Mesenchymal stem cell (in vitro differentiated cells and primary cell): ENCODE data around the gene CAST.

Source experiments
- DNase-seq: peaks from one replicate; pipeline ENCODE4 v3.0.0-alpha.2; 2013
- H2AFZ ChIP-seq: one replicate; pipeline ENCODE4 v1.6.1; 2013; ENCODE audit warnings: low read depth, mild to moderate bottlenecking, control low read depth, inconsistent platforms, low read length, moderate library complexity
- H2AK5ac ChIP-seq: 2 replicates; pipeline ENCODE4 v1.6.1; 2013; ENCODE audit warnings: low read length, moderate library complexity, mild to moderate bottlenecking, inconsistent platforms; ENCODE audit not compliant: severe bottlenecking
- H2BK120ac ChIP-seq: one replicate; pipeline ENCODE4 v1.6.1; 2013; ENCODE audit warnings: low read depth, mild to moderate bottlenecking, inconsistent platforms, low read length, moderate library complexity
- H2BK12ac ChIP-seq, 2 experiments: one replicate each; pipeline ENCODE4 v1.6.1; 2013; ENCODE audit warnings: inconsistent platforms in 2 of 2, low read length in 2 of 2, mild to moderate bottlenecking in 2 of 2, moderate library complexity in 2 of 2, control low read depth in 1 of 2
- H2BK15ac ChIP-seq: one replicate; pipeline ENCODE4 v1.6.1; 2013; ENCODE audit warnings: mild to moderate bottlenecking, low read depth, inconsistent platforms; ENCODE audit not compliant: poor library complexity, severe bottlenecking
- H2BK5ac ChIP-seq: 2 replicates; pipeline ENCODE4 v1.6.1; 2013; ENCODE audit warnings: low read depth, mild to moderate bottlenecking, low read length, control low read depth, inconsistent platforms; ENCODE audit not compliant: poor library complexity, severe bottlenecking
- H3K14ac ChIP-seq, 2 experiments: one replicate each; pipeline ENCODE4 v1.6.1; 2013; ENCODE audit warnings: inconsistent platforms in 2 of 2, low read length in 2 of 2, control low read depth in 1 of 2, mild to moderate bottlenecking in 1 of 2, moderate library complexity in 1 of 2
- H3K18ac ChIP-seq, 2 experiments: one replicate each; pipeline ENCODE4 v1.6.1; 2013; ENCODE audit warnings: inconsistent platforms in 2 of 2, low read length in 2 of 2, control low read depth in 1 of 2, low read depth in 1 of 2, mild to moderate bottlenecking in 1 of 2
- H3K23ac ChIP-seq, 2 experiments: one replicate each; pipeline ENCODE4 v1.6.1; 2013; ENCODE audit warnings: inconsistent platforms in 2 of 2, low read length in 2 of 2, mild to moderate bottlenecking in 2 of 2, moderate library complexity in 2 of 2, control low read depth in 1 of 2
- H3K27ac ChIP-seq: 2 replicates; pipeline ENCODE4 v1.5.1; 2013; ENCODE audit warnings: mild to moderate bottlenecking, moderate library complexity, low read length, control low read depth, inconsistent platforms; ENCODE audit not compliant: poor library complexity, severe bottlenecking
- H3K27me3 ChIP-seq, 2 experiments: 2 replicates each; pipeline versions ENCODE4 v1.6.1 to v1.7.0; 2013; ENCODE audit warnings: low read length in 2 of 2, mild to moderate bottlenecking in 2 of 2, moderate library complexity in 2 of 2, control low read depth in 1 of 2, inconsistent platforms in 1 of 2; ENCODE audit not compliant: control insufficient read depth in 1 of 2, insufficient read depth in 1 of 2
- H3K36me3 ChIP-seq, 2 experiments: 2 replicates each; pipeline versions ENCODE4 v1.6.1 to v1.7.0; 2013; ENCODE audit warnings: low read length in 2 of 2, control low read depth in 1 of 2, inconsistent platforms in 1 of 2, low read depth in 1 of 2, mild to moderate bottlenecking in 1 of 2; ENCODE audit not compliant: insufficient read depth in 2 of 2, control insufficient read depth in 1 of 2
- H3K4ac ChIP-seq, 2 experiments: one replicate each; pipeline ENCODE4 v1.6.1; 2013; ENCODE audit warnings: inconsistent platforms in 2 of 2, low read length in 2 of 2, mild to moderate bottlenecking in 2 of 2, moderate library complexity in 2 of 2, control low read depth in 1 of 2, low read depth in 1 of 2
- H3K4me1 ChIP-seq: 2 replicates; pipeline ENCODE4 v1.6.1; 2013; ENCODE audit warnings: low read depth, low read length, control low read depth; ENCODE audit not compliant: control insufficient read depth, insufficient read depth
- H3K4me2 ChIP-seq: 2 replicates; pipeline ENCODE4 v1.6.1; 2013; ENCODE audit warnings: low read length, mild to moderate bottlenecking, inconsistent platforms; ENCODE audit not compliant: poor library complexity, severe bottlenecking
- H3K4me3 ChIP-seq, 2 experiments: 2 replicates each; pipeline versions ENCODE4 v1.5.1 to v1.7.0; 2013; ENCODE audit warnings: low read length in 2 of 2, mild to moderate bottlenecking in 2 of 2, control low read depth in 1 of 2, low read depth in 1 of 2; ENCODE audit not compliant: insufficient read depth in 1 of 2
- H3K79me1 ChIP-seq: replicated peaks from 2 replicates; pipeline ENCODE4 v1.6.1; 2013; ENCODE audit warnings: mild to moderate bottlenecking, control low read depth, low read length, inconsistent platforms; ENCODE audit not compliant: poor library complexity, severe bottlenecking
- H3K9ac ChIP-seq: 2 replicates; pipeline ENCODE4 v1.7.0; 2013; ENCODE audit warnings: mild to moderate bottlenecking, low read length, moderate library complexity
- H3K9me3 ChIP-seq: 2 replicates; pipeline ENCODE4 v1.7.0; 2013; ENCODE audit warnings: mild to moderate bottlenecking, low read length; ENCODE audit not compliant: control insufficient read depth
- H4K8ac ChIP-seq: one replicate; pipeline ENCODE4 v1.6.1; 2013; ENCODE audit warnings: inconsistent platforms, mild to moderate bottlenecking, low read length, moderate library complexity
- H4K91ac ChIP-seq: one replicate; pipeline ENCODE4 v1.6.1; 2013; ENCODE audit warnings: mild to moderate bottlenecking, low read length, inconsistent platforms
- WGBS: methylation state at CpG from one replicate; pipeline ENCODE4 v1.1.7; 2013; ENCODE audit warnings: mixed read lengths; 5-methylcytosine and 5-hydroxymethylcytosine counted together

Gene CAST

DNA sequence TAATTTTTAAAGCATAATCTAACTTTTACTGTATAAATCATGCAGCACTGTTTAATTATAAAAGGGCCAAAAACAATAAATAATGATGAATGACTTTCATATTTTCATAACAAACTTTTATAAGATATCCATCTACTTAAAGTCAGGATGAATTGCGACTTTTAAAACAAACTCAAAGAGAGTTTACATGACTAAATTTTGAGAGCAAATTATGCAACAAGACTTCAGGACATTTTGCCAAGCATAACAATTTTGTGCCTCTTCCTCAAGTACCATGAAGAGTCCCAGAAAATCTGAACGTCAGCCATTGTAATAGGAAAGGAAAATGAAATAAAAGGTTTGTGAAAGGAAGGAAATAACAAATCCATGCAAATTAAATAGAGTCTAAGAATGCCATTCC lies 121.2 kb downstream of the CAST start:
- Histone ChIP-seq H3K9ac (no peak overlapping the region), H2BK120ac (no peak overlapping the region), H3K14ac (no peak overlapping the region), H2BK5ac (no peak overlapping the region), H2AFZ (no peak overlapping the region), H3K36me3 (peaks cover 13 to 77% of the 10 kb centered on the region in 2 experiments), H3K18ac (no peak overlapping the region), H3K4me2 (no peak overlapping the region), H3K23ac (no peak overlapping the region), H3K27ac (no peak overlapping the region), H2BK12ac (no peak overlapping the region), H3K4me3 (no peak overlapping the region), H2BK15ac (no peak overlapping the region), H3K27me3 (no peaks in the 10 kb centered on the region), H2AK5ac (no peak overlapping the region), H3K4me1 (peaks cover 1% of the 10 kb centered on the region), H3K9me3 (no peaks in the 10 kb centered on the region), H4K8ac (no peak overlapping the region), H4K91ac (no peak overlapping the region), H3K79me1 (no peaks in the 10 kb centered on the region), H3K4ac (no peak overlapping the region)
- WGBS, result 100% methylated on average over 1 of the region's 2 CpGs
- DNase-seq, result no peak

DNA sequence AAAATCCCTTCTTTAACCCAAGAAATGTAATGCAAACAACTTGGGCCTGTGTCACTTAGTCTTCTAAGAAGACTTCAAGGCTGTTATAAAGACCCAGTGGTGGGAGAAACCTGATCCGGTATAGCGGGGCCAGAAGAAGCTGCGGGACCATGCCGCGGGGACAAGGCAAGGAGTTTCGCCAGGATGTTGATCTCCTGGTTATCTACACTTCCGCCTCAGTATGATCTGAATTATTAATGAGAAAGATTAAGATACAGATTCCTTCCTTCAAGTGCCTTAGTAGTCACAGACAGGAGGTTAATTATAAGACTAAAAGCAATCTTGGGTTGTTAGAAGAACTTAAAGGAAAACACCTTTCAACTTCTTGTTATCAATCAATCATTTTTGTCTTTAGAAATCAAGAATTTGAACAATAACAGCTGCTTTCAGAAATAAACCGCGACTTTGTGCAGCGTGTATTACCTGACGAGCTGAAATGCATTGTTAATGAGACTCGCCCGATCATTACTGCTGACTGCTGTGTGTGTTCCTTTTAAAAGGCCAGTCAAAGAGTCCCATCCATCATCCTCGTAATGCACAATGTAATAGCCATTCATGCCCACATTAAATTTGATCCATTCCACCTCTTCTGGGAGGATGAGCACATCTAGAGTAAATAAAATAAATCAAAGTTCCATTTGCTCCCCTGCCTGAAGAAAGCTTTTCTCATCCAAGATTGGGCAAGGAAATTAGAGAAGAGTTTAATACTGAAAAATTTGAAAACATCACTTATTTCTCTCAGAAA lies 123.3 kb downstream of the CAST start:
- no peak overlapping the region for H4K8ac ChIP-seq
- no peak overlapping the region for H2BK15ac ChIP-seq
- no peak for DNase-seq

GRCh38 chr5:96788112-96788749 lies 126.1 kb downstream of the CAST start:
- Histone ChIP-seq H3K27ac (no peak overlapping the region), H3K23ac (peak overlapping the region in 1 of 2 experiments; percentile 23), H3K4me2 (no peak overlapping the region), H3K79me1 (no peaks in the 10 kb centered on the region), H3K27me3 (no peaks in the 10 kb centered on the region), H3K9ac (no peak overlapping the region), H2BK5ac (no peak overlapping the region), H2BK12ac (no peak overlapping the region), H2BK120ac (no peak overlapping the region), H3K4me1 (peaks cover 4% of the 10 kb centered on the region), H3K4ac (no peak overlapping the region), H4K8ac (no peak overlapping the region), H3K9me3 (no peaks in the 10 kb centered on the region), H3K4me3 (no peak overlapping the region), H3K14ac (no peak overlapping the region), H2AFZ (no peak overlapping the region), H3K36me3 (peaks cover 2 to 66% of the 10 kb centered on the region in 2 experiments), H2AK5ac (no peak overlapping the region), H4K91ac (no peak overlapping the region), H3K18ac (no peak overlapping the region), H2BK15ac (no peak overlapping the region)
- WGBS, result 92% methylated on average over 3 of the region's 5 CpGs
- DNase-seq, result peak; percentile 77

More for the DNA sequence above, 123.3 kb downstream of the CAST start:
- Histone ChIP-seq H3K14ac (no peak overlapping the region), H2AK5ac (no peak overlapping the region), H2AFZ (no peak overlapping the region), H3K9me3 (no peaks in the 10 kb centered on the region), H2BK5ac (no peak overlapping the region), H3K36me3 (peaks cover 8 to 68% of the 10 kb centered on the region in 2 experiments), H3K27ac (no peak overlapping the region), H3K23ac (no peak overlapping the region), H3K4me2 (no peak overlapping the region), H3K79me1 (no peaks in the 10 kb centered on the region), H3K4me3 (no peak overlapping the region), H4K91ac (no peak overlapping the region), H3K9ac (no peak overlapping the region), H2BK12ac (no peak overlapping the region), H3K18ac (no peak overlapping the region), H3K4me1 (peaks cover 1% of the 10 kb centered on the region), H2BK120ac (no peak overlapping the region), H3K4ac (no peak overlapping the region), H3K27me3 (no peaks in the 10 kb centered on the region)
- 89% methylated on average over 12 of the region's 14 CpGs for WGBS

GRCh38 chr5:96789794-96790330 lies 127.7 kb downstream of the CAST start:
- H3K4me2 ChIP-seq, result no peak overlapping the region
- no peak overlapping the region for H2AFZ ChIP-seq
- H4K8ac ChIP-seq, result no peak overlapping the region
- H3K9ac ChIP-seq, result no peak overlapping the region
- H3K18ac ChIP-seq, result no peak overlapping the region
- H3K4me3 ChIP-seq, result no peak overlapping the region
- H2BK5ac ChIP-seq, result no peak overlapping the region
- H3K4ac ChIP-seq, result no peak overlapping the region
- no peaks in the 10 kb centered on the region for H3K9me3 ChIP-seq
- H2BK15ac ChIP-seq, result no peak overlapping the region
- no peak overlapping the region for H2BK12ac ChIP-seq
- peaks cover 4% of the 10 kb centered on the region for H3K4me1 ChIP-seq
- H3K27me3 ChIP-seq, result no peaks in the 10 kb centered on the region
- no peak overlapping the region for H3K14ac ChIP-seq
- peaks cover 4% of the 10 kb centered on the region for H3K79me1 ChIP-seq
- no peak overlapping the region for H4K91ac ChIP-seq
- DNase-seq, result no peak
- peaks cover 5 to 67% of the 10 kb centered on the region in 2 experiments for H3K36me3 ChIP-seq
- H3K23ac ChIP-seq, result no peak overlapping the region
- no peak overlapping the region for H2BK120ac ChIP-seq
- H2AK5ac ChIP-seq, result no peak overlapping the region
- no peak overlapping the region for H3K27ac ChIP-seq
